22Rv1 (cell line): ENCODE data around the gene PTPN23.

Experiments used
- ZFX ChIP-seq: fragments of 450-650 bp; IDR thresholded peaks from 2 replicates; pipeline ENCODE4 v1.6.1; 2017; ENCODE audit warnings: antibody characterized with exemption, borderline replicate concordance
- TF ChIP-seq, protein P1 (sequence below): fragments of 450-650 bp; IDR thresholded peaks from 2 replicates; pipeline ENCODE4 v1.5.1; 2017; ENCODE audit warnings: mild to moderate bottlenecking

GRCh38 chr3:47455806-47456452 is 75.1 kb downstream of the PTPN23 start:
- TF ChIP-seq, protein P1, sequence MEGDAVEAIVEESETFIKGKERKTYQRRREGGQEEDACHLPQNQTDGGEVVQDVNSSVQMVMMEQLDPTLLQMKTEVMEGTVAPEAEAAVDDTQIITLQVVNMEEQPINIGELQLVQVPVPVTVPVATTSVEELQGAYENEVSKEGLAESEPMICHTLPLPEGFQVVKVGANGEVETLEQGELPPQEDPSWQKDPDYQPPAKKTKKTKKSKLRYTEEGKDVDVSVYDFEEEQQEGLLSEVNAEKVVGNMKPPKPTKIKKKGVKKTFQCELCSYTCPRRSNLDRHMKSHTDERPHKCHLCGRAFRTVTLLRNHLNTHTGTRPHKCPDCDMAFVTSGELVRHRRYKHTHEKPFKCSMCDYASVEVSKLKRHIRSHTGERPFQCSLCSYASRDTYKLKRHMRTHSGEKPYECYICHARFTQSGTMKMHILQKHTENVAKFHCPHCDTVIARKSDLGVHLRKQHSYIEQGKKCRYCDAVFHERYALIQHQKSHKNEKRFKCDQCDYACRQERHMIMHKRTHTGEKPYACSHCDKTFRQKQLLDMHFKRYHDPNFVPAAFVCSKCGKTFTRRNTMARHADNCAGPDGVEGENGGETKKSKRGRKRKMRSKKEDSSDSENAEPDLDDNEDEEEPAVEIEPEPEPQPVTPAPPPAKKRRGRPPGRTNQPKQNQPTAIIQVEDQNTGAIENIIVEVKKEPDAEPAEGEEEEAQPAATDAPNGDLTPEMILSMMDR, result no peak
- TF ChIP-seq ZFX, result no peak
